Vagina (tissue), 2 donors: ENCODE data around the gene MAP2K3.

Experiments used
- CTCF ChIP-seq, 3 experiments: fragments of 450-650 bp in 2 of 3; fragments of 200-600 bp in 1 of 3; sonication (generic) in 1 of 3; IDR thresholded peaks; one replicate each; pipeline ENCODE4 v1.5.1; 2017 to 2019; ENCODE audit warnings: antibody characterized with exemption in 3 of 3, mild to moderate bottlenecking in 2 of 3, moderate library complexity in 2 of 3
- POLR2AphosphoS5 ChIP-seq, 2 donors: sonication (generic); formaldehyde crosslinking; IDR thresholded peaks; one replicate each; pipeline ENCODE4 v1.9.0; 2017; ENCODE audit warnings: antibody characterized with exemption in 2 of 2, mild to moderate bottlenecking in 2 of 2, low read depth in 1 of 2; ENCODE audit not compliant: insufficient read depth in 1 of 2

- TF ChIP-seq CTCF (IDR thresholded peaks at IDR 0.05): no peak
- TF ChIP-seq POLR2AphosphoS5 (IDR thresholded peaks at IDR 0.05; ENCODE audit: insufficient read depth in 1 of 2, low read depth in 1 of 2): no peak
Observed at GRCh38 chr17:21243516-21244303, 40.8 kb upstream of the MAP2K3 start.
